Measurements from ENCODE around the gene B3GALT6.

B3GALT6 gene

GRCh38 chr1:1256956-1257871 lies 25.2 kb downstream of the B3GALT6 start:
- TF ChIP-seq TAF1 (IDR thresholded peaks at IDR 0.05; ENCODE audit: low read depth) (no peak), RAD21 (IDR thresholded peaks at IDR 0.05; ENCODE audit: low read depth) (no peak), TEAD4 (IDR thresholded peaks at IDR 0.05) (no peak), ZBTB7A (IDR thresholded peaks at IDR 0.05; ENCODE audit: low read depth) (no peak), EP300 (IDR thresholded peaks at IDR 0.05; ENCODE audit: borderline replicate concordance) (no peak), TCF12 (IDR thresholded peaks at IDR 0.05; ENCODE audit: low read depth) (no peak), CREB1 (IDR thresholded peaks at IDR 0.05; ENCODE audit: low read depth) (no peak), YY1 (IDR thresholded peaks at IDR 0.05; ENCODE audit: low read depth) (no peak), NFIC (IDR thresholded peaks at IDR 0.05) (no peak), MAX (IDR thresholded peaks at IDR 0.05) (no peak), EGR1 (IDR thresholded peaks at IDR 0.05) (no peak), FOXM1 (IDR thresholded peaks at IDR 0.05; ENCODE audit: borderline replicate concordance, low read depth) (no peak), USF1 (IDR thresholded peaks at IDR 0.05) (no peak), CEBPB (IDR thresholded peaks at IDR 0.05) (no peak), REST (IDR thresholded peaks at IDR 0.05; ENCODE audit: low read depth) (no peak)

- TF ChIP-seq FOXM1 (IDR thresholded peaks at IDR 0.05; ENCODE audit: borderline replicate concordance, low read depth) (no peak), ZBTB7A (IDR thresholded peaks at IDR 0.05; ENCODE audit: low read depth) (no peak), EP300 (IDR thresholded peaks at IDR 0.05; ENCODE audit: borderline replicate concordance) (no peak), CEBPB (IDR thresholded peaks at IDR 0.05) (no peak), RAD21 (IDR thresholded peaks at IDR 0.05; ENCODE audit: low read depth) (no peak), TEAD4 (IDR thresholded peaks at IDR 0.05) (no peak), MAX (IDR thresholded peaks at IDR 0.05) (no peak), TCF12 (IDR thresholded peaks at IDR 0.05; ENCODE audit: low read depth) (no peak), USF1 (IDR thresholded peaks at IDR 0.05) (no peak), CREB1 (IDR thresholded peaks at IDR 0.05; ENCODE audit: low read depth) (no peak), NFIC (IDR thresholded peaks at IDR 0.05) (no peak), TAF1 (IDR thresholded peaks at IDR 0.05; ENCODE audit: low read depth) (no peak), YY1 (IDR thresholded peaks at IDR 0.05; ENCODE audit: low read depth) (no peak), EGR1 (IDR thresholded peaks at IDR 0.05) (no peak), REST (IDR thresholded peaks at IDR 0.05; ENCODE audit: low read depth) (no peak)
These were observed 27.1 kb downstream of the B3GALT6 start for GRCh38 chr1:1259119-1259488.

- no peak for TF ChIP-seq CEBPB (IDR thresholded peaks at IDR 0.05)
- TF ChIP-seq NFIC (IDR thresholded peaks at IDR 0.05): no peak
- no peak for TF ChIP-seq TEAD4 (IDR thresholded peaks at IDR 0.05)
These were observed 27.5 kb downstream of the B3GALT6 start for GRCh38 chr1:1259540-1259939.

GRCh38 chr1:1259951-1260600 lies 28.0 kb downstream of the B3GALT6 start:
- no peak for TF ChIP-seq USF1 (IDR thresholded peaks at IDR 0.05)
- TF ChIP-seq RAD21 (IDR thresholded peaks at IDR 0.05; ENCODE audit: low read depth): no peak
- TF ChIP-seq EP300 (IDR thresholded peaks at IDR 0.05; ENCODE audit: borderline replicate concordance): no peak
- TF ChIP-seq MAX (IDR thresholded peaks at IDR 0.05): no peak
- no peak for TF ChIP-seq REST (IDR thresholded peaks at IDR 0.05; ENCODE audit: low read depth)
- no peak for TF ChIP-seq TCF12 (IDR thresholded peaks at IDR 0.05; ENCODE audit: low read depth)
- TF ChIP-seq YY1 (IDR thresholded peaks at IDR 0.05; ENCODE audit: low read depth): no peak
- no peak for TF ChIP-seq CREB1 (IDR thresholded peaks at IDR 0.05; ENCODE audit: low read depth)
- no peak for TF ChIP-seq TAF1 (IDR thresholded peaks at IDR 0.05; ENCODE audit: low read depth)
- TF ChIP-seq EGR1 (IDR thresholded peaks at IDR 0.05): no peak
- no peak for TF ChIP-seq ZBTB7A (IDR thresholded peaks at IDR 0.05; ENCODE audit: low read depth)
- no peak for TF ChIP-seq NFIC (IDR thresholded peaks at IDR 0.05)
- TF ChIP-seq CEBPB (IDR thresholded peaks at IDR 0.05): no peak
- no peak for TF ChIP-seq FOXM1 (IDR thresholded peaks at IDR 0.05; ENCODE audit: borderline replicate concordance, low read depth)
- no peak for TF ChIP-seq TEAD4 (IDR thresholded peaks at IDR 0.05)
